Measurements from ENCODE around the gene COL8A1.
A peak's percentile ranks its signal among the peaks of the same experiment; 100 is the strongest.

The COL8A1 gene

GRCh38 chr3:99817437-99818240 lies 179.2 kb downstream of the COL8A1 start, which contains the start of gene CMSS1:
TSS of gene CMSS1 (plus strand) at chr3:99817862.
- peak; percentile 25 for DNase-seq (ENCODE audit: insufficient read length, low spot score)
- no peak for TF ChIP-seq CTCF (IDR thresholded peaks at IDR 0.05; ENCODE audit: insufficient read depth, missing control alignments)
- no peak for FAIRE-seq

GRCh38 chr3:99818818-99819217 lies 180.4 kb downstream of the COL8A1 start:
- FAIRE-seq (no peak), DNase-seq (ENCODE audit: insufficient read length, low spot score) (no peak)
- no peak for TF ChIP-seq CTCF (IDR thresholded peaks at IDR 0.05; ENCODE audit: insufficient read depth, missing control alignments)

- DNase-seq (ENCODE audit: insufficient read length, low spot score) (no peak), FAIRE-seq (no peak)
- no peak for TF ChIP-seq CTCF (IDR thresholded peaks at IDR 0.05; ENCODE audit: insufficient read depth, missing control alignments)
Observed at GRCh38 chr3:99823723-99824711, 185.6 kb downstream of the COL8A1 start.

- FAIRE-seq (peak; percentile 67), DNase-seq (ENCODE audit: insufficient read length, low spot score) (no peak)
- TF ChIP-seq CTCF (IDR thresholded peaks at IDR 0.05; ENCODE audit: insufficient read depth, missing control alignments) = no peak
Observed at GRCh38 chr3:99825004-99825640, 186.7 kb downstream of the COL8A1 start.

GRCh38 chr3:99829844-99830243 lies 191.4 kb downstream of the COL8A1 start:
- no peak for TF ChIP-seq CTCF (IDR thresholded peaks at IDR 0.05; ENCODE audit: insufficient read depth, missing control alignments)

GRCh38 chr3:99833617-99834205 lies 195.3 kb downstream of the COL8A1 start:
- no peak for TF ChIP-seq CTCF (IDR thresholded peaks at IDR 0.05; ENCODE audit: insufficient read depth, missing control alignments)

More at GRCh38 chr3:99829844-99830243, 191.4 kb downstream of the COL8A1 start:
- no peak for FAIRE-seq
- DNase-seq (ENCODE audit: insufficient read length, low spot score) = no peak

More at GRCh38 chr3:99833617-99834205, 195.3 kb downstream of the COL8A1 start:
- FAIRE-seq (no peak), DNase-seq (ENCODE audit: insufficient read length, low spot score) (no peak)

Measured in D721Med (cell line).